Jurkat, Clone E6-1 (cell line): ENCODE measurements around the gene TMEM186.
"Not testable (repeated sequence)": the region's sequence is repeated elsewhere in the genome, so short reads cannot be mapped to it uniquely, and the experiment has no call there.

Source experiments
- DNase-seq: peaks from one replicate; pipeline ENCODE4 v3.0.0-alpha.2; 2011; ENCODE audit warnings: low read depth, low spot score
- H3K4me3 ChIP-seq: 2 replicates; pipeline ENCODE4 v1.5.1; 2011; ENCODE audit warnings: mild to moderate bottlenecking, low read length, control low read depth, moderate library complexity

TMEM186 gene

DNA sequence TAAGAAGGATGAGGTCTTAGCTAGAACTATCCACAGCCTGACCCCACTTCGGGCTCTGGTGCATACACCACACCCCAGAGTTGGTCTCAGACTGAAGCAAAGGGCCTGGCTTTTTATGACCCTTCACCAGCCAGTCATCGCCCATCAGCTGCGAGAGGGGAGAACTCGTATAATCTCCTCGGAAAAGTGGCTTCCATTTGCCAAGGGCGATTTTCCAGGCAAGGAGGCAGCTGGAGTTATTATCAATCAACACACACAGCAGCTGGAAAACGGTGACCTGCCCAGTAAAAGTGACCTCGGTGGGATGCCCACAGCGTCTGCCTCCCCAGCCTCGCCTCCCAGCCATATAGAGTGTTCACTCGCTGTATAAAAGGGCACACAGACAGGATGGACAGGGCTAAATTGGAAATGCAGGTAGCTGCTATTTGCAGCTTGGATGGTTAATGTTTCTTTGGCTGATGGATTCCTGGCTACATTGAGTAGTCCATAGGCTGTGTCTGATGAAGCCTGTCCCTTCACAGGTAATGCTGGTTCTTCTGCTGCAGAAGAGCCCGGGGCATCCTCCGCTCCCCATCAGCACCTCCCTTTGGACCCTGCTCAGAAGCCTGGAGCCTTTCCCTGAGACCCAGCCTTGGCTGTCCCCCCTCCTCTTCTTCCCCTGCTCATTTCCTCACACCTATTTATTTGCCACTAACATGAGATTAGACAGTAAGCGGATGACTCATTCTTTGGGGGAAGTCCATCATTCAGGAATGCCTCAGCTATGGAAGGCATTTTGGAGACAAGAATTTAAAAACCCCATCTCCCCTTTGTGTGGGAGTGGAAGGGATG is 45.7 kb downstream of the TMEM186 start:
- no peak overlapping the region for H3K4me3 ChIP-seq
- DNase-seq: no peak

DNA sequence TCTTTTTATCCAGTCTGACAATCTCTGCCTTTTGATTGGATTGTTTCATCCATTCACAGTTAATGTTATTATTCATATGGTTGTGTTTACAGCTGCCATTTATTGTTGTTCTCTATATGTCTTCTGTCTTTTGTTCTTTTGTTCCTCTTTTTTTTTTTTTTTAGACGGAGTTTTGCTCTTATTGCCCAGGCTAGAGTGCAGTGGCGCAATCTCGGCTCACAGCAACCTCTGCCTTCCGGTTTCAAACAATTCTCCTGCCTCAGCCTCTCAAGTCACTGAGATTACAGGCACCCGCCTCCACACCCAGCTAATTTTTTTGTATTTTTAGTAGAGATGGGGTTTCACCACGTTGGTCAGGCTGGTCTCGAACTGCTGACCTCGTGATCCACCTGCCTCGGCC is 48.5 kb downstream of the TMEM186 start:
- not testable (repeated sequence) for H3K4me3 ChIP-seq, DNase-seq
